ENCODE data around the gene DNAH11. TPM values are rescaled to one million over a fixed set of nuclear protein-coding genes. Genes with fewer than 3 reads are reported as not detected.

Gene DNAH11
- total RNA-seq, 1 experiment from 2014 or later = 0.39 TPM

DNA sequence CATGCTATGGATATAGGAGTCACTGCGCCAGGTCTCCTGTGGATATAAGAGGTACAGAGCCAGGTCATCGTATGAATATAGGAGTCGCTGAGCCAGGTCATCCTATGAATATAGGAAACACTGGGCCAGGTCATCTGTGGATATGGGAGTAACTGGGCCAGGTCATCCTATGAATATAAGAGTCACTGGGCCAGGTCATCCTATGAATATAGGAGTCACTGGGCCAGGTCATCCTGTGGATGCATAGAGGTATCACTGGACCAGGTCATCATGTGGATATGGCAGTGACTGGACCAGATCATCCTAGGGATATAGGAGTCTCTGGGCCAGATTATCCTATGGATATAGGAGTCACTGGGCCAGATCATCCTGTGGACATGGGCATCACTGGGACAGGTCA is 181.7 kb downstream of the DNAH11 start (continued):
- no peak for TF ChIP-seq REST (IDR thresholded peaks at IDR 0.05; ENCODE audit: low read depth)
- TF ChIP-seq SP1 (IDR thresholded peaks at IDR 0.05; ENCODE audit: low read depth) = no peak
- TF ChIP-seq CEBPB (IDR thresholded peaks at IDR 0.05; ENCODE audit: low read depth) = no peak
- TF ChIP-seq JUND (IDR thresholded peaks at IDR 0.05) = no peak
- TF ChIP-seq TCF7L2 (IDR thresholded peaks at IDR 0.05; ENCODE audit: borderline replicate concordance, extremely low read depth, insufficient read depth, insufficient read length) = no peak
- TF ChIP-seq CBX3 (IDR thresholded peaks at IDR 0.05; ENCODE audit: low read depth) = no peak
- no peak for TF ChIP-seq MAX (IDR thresholded peaks at IDR 0.05)
- no peak for TF ChIP-seq RAD21 (IDR thresholded peaks at IDR 0.05; ENCODE audit: low read depth)

DNA sequence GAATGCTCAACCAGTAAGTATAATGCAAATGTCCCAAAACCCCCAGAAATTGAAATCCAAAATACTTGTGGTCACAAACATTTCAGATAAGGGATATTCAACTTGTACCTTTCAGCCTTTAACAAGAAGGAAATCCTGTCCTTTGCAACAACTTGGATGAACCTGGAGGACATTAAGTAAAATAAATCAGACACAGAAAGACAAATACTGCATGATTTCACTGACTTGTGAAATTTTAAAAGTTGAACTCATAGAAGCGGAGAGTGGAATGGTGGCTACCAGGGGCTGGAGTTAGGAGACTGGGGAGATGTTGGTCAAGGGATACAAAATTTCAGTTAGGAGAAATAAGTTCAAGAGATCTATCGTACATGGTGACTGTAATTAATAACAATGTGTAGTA is 187.6 kb downstream of the DNAH11 start:
- Histone ChIP-seq H3K9ac (ENCODE audit: low read length) (no peak overlapping the region), H3K4me2 (ENCODE audit: low read length) (no peak overlapping the region), H4K20me1 (ENCODE audit: insufficient read depth) (no peaks in the 10 kb centered on the region), H3K9me2 (ENCODE audit: insufficient read depth) (no peaks in the 10 kb centered on the region), H3K36me3 (ENCODE audit: control insufficient read depth in 1 of 2, insufficient read depth in 2 of 2, low read length in 2 of 2) (no peaks in the 10 kb centered on the region), H3K79me2 (ENCODE audit: insufficient read depth, low read length) (no peaks in the 10 kb centered on the region), H2AFZ (ENCODE audit: low read depth, low read length, poor library complexity, severe bottlenecking) (no peak overlapping the region), H3K27ac (ENCODE audit: low read depth, low read length) (no peak overlapping the region), H3K4me3 (replicated peaks in 1 of 2; ENCODE audit: low read depth in 1 of 2, low read length in 2 of 2) (no peak overlapping the region), H3K27me3 (ENCODE audit: insufficient read depth, low read length) (no peaks in the 10 kb centered on the region), H3K9me3 (ENCODE audit: control insufficient read depth in 1 of 2, insufficient read depth in 1 of 2, low read depth in 1 of 2, low read length in 2 of 2) (no peaks in the 10 kb centered on the region), H3K4me1 (ENCODE audit: control insufficient read depth in 1 of 2, insufficient read depth in 2 of 2, low read length in 2 of 2) (no peaks in the 10 kb centered on the region)
- TF ChIP-seq ELF1 (IDR thresholded peaks at IDR 0.05; ENCODE audit: borderline replicate concordance, low read depth) (no peak), CTCF (IDR thresholded peaks at IDR 0.05 in 2 of 3, conservative IDR thresholded peaks at IDR 0.05 in 1 of 3; ENCODE audit: borderline replicate concordance in 1 of 3, insufficient read depth in 1 of 3, low read depth in 2 of 3, low read length in 2 of 3) (no peak), EZH2 (IDR thresholded peaks at IDR 0.05) (no peak), CBX3 (IDR thresholded peaks at IDR 0.05; ENCODE audit: low read depth) (no peak), ZNF274 (IDR thresholded peaks at IDR 0.05; ENCODE audit: low read depth, low read length) (no peak), REST (IDR thresholded peaks at IDR 0.05; ENCODE audit: low read depth) (no peak), TCF7L2 (IDR thresholded peaks at IDR 0.05; ENCODE audit: borderline replicate concordance, extremely low read depth, insufficient read depth, insufficient read length) (no peak), EGR1 (IDR thresholded peaks at IDR 0.05; ENCODE audit: low read depth) (no peak), SP1 (IDR thresholded peaks at IDR 0.05; ENCODE audit: low read depth) (no peak), FOSL1 (IDR thresholded peaks at IDR 0.05; ENCODE audit: low read depth) (no peak), POLR2AphosphoS5 (IDR thresholded peaks at IDR 0.05; ENCODE audit: low read depth, low read length) (no peak), CEBPB (IDR thresholded peaks at IDR 0.05; ENCODE audit: low read depth) (no peak), EZH2phosphoT487 (IDR thresholded peaks at IDR 0.05; ENCODE audit: borderline replicate concordance) (no peak)
- no peak for ATAC-seq
- CTCF ChIA-PET = no interaction called here
- DNase-seq (ENCODE audit: low read depth, low spot score) = no peak
- RAD21 ChIA-PET (ENCODE audit: low non-redundant PET in 1 of 2, low total read pairs in 2 of 2, uncharacterized antibody in 2 of 2, unreplicated experiment in 2 of 2) = no interaction called here
- no TSS peak for BruUV-seq (replicated peaks)
- POLR2A ChIA-PET = no interaction called here
- intact Hi-C loops (cut with micrococcal nuclease) = no loop called here

All from HCT116 (cell line).